ENCODE data around the gene IL17RE. TPM values are rescaled to one million over a fixed set of nuclear protein-coding genes. Genes with fewer than 3 reads are reported as not detected.

IL17RE gene
- total and polyA plus RNA-seq, 9 of the 15 experiments (the other 6 are each of a cell fraction or from before 2014, with no cell fraction given): 0.32 to 1.9 (median 0.51) TPM; not detected in 4

DNA sequence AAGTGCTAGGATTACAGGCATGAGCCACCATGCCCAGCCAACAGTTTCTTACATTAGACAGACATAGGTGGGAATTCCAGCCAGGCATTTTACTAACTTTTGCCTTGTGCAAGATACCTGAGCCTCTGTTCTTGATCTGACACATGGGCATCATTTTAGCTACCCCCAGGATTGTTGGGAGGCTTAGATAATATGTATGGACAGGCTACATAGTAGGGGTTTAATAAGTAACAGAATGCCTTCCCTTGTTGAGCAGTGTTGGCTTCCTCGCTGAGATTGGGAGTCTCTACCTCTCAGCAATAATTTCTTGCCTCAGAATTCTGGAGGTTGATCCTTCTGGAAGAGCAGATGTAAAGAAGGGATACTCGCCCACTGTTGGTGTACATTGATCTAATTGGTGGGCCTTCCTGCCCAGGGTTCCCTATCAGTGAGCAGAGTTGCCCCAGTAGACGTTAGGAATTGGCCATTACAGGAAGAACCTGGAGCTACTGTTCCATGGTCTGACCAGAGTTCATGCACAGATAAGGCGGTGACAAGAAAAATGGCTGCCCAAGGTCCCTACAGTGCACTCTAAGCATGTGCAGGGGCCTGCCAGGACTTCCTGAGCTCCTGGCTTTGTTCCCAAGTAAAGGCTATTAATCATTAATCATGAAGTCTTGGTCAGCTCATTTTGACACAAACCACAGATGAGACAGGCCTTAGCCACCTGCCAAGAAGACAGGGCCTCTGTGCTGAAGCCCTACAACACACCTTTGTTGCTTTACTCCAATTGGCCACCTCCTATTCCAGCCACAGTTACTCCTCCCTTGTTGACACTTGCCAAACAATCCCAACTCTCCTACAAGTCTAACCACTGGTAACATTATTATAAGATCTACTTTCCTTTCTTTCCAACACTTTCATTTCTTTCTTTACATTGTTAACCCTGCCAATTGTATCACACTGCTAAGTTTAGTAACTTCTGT is 5.0 kb upstream of the IL17RE start (continued):
- TF ChIP-seq, protein P1, sequence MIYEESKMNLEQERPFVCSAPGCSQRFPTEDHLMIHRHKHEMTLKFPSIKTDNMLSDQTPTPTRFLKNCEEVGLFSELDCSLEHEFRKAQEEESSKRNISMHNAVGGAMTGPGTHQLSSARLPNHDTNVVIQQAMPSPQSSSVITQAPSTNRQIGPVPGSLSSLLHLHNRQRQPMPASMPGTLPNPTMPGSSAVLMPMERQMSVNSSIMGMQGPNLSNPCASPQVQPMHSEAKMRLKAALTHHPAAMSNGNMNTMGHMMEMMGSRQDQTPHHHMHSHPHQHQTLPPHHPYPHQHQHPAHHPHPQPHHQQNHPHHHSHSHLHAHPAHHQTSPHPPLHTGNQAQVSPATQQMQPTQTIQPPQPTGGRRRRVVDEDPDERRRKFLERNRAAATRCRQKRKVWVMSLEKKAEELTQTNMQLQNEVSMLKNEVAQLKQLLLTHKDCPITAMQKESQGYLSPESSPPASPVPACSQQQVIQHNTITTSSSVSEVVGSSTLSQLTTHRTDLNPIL (CRISPR knock-in tag; IDR thresholded peaks at IDR 0.05): no peak
- TF ChIP-seq MAX (CRISPR knock-in tag; IDR thresholded peaks at IDR 0.05) (peak; percentile 81), ZHX1 (conservative IDR thresholded peaks at IDR 0.05; ENCODE audit: low read length) (0 out of 2 replicates have a peak, but pooled peaks have one; percentile 51), AFF4 (CRISPR knock-in tag; IDR thresholded peaks at IDR 0.05) (no peak), CREB1 (IDR thresholded peaks at IDR 0.05) (no peak), CREB1 (CRISPR knock-in tag; IDR thresholded peaks at IDR 0.05) (0 out of 2 replicates have a peak, but pooled peaks have one; percentile 25), TAF9B (IDR thresholded peaks at IDR 0.05; ENCODE audit: partially characterized antibody) (no peak), NFE2 (IDR thresholded peaks at IDR 0.05; ENCODE audit: low read depth) (0 out of 2 replicates have a peak, but pooled peaks have one; percentile 15), TCF7 (IDR thresholded peaks at IDR 0.05; ENCODE audit: borderline replicate concordance) (no peak), CBFB (CRISPR knock-in tag; IDR thresholded peaks at IDR 0.05) (peak; percentile 47; the same call in 1 of the 2 replicates), ELF4 (CRISPR knock-in tag; IDR thresholded peaks at IDR 0.05) (no peak), KLF1 (tag; IDR thresholded peaks at IDR 0.05) (no peak), NR2C2 (CRISPR knock-in tag; IDR thresholded peaks at IDR 0.05) (no peak), NR2C2 (tag; IDR thresholded peaks at IDR 0.05) (peak; percentile 89), STAT5B (CRISPR knock-in tag; IDR thresholded peaks at IDR 0.05) (no peak), ELF1 (tag; IDR thresholded peaks at IDR 0.05) (peak; percentile 82), ZNF780A (CRISPR knock-in tag; IDR thresholded peaks at IDR 0.05) (no peak), TAF15 (IDR thresholded peaks at IDR 0.05; ENCODE audit: low read depth, low read length) (no peak), FOXK1 (CRISPR knock-in tag; IDR thresholded peaks at IDR 0.05; ENCODE audit: borderline replicate concordance) (no peak)

Measured in K562 (cell line).